HG03469 (cell line): Measurements from ENCODE around the gene GALP.
"Not testable (repeated sequence)": the region's sequence is repeated elsewhere in the genome, so short reads cannot be mapped to it uniquely, and the experiment has no call there.

Experiments used
- ATAC-seq: cut with Tn5 transposase; IDR thresholded peaks from one replicate; pipeline ENCODE4 v1.9.1; 2021; ENCODE audit warnings: mild to moderate bottlenecking, moderate library complexity, moderate number of reproducible peaks; ENCODE audit not compliant: unreplicated experiment

The GALP gene

GRCh38 chr19:56175861-56176307 is at the start of gene GALP:
Gene GALP, plus strand, starts transcription at chr19:56176008. Its CDS starts 1,101 bp downstream, at chr19:56177109.
- ATAC-seq = not testable (repeated sequence)

GRCh38 chr19:56126983-56127780 is 48.6 kb upstream of the GALP start:
- no peak for ATAC-seq

- ATAC-seq = no peak
Observed at GRCh38 chr19:56130006-56130405, 45.8 kb upstream of the GALP start.

- no peak for ATAC-seq
Observed at GRCh38 chr19:56131651-56132050, 44.2 kb upstream of the GALP start.

- no peak for ATAC-seq
Observed at GRCh38 chr19:56132316-56132822, 43.4 kb upstream of the GALP start.

GRCh38 chr19:56133858-56134653 is 41.8 kb upstream of the GALP start:
- no peak for ATAC-seq

GRCh38 chr19:56134654-56134921 is 41.2 kb upstream of the GALP start:
- ATAC-seq = no peak

GRCh38 chr19:56136362-56136761 is 39.4 kb upstream of the GALP start:
- no peak for ATAC-seq

- no peak for ATAC-seq
Observed at GRCh38 chr19:56137405-56137804, 38.4 kb upstream of the GALP start.

- no peak for ATAC-seq
Observed at GRCh38 chr19:56138069-56138468, 37.7 kb upstream of the GALP start.

- no peak for ATAC-seq
Observed at GRCh38 chr19:56139847-56140582, 35.8 kb upstream of the GALP start.

- ATAC-seq = peak; percentile 77
Observed at GRCh38 chr19:56140583-56141416, 35.0 kb upstream of the GALP start, which contains the start of gene ZNF444. Gene ZNF444, plus strand, starts transcription at chr19:56141287. Its CDS starts 5,625 bp downstream, at chr19:56146912.

- ATAC-seq = no peak
Observed at GRCh38 chr19:56141417-56141993, 34.3 kb upstream of the GALP start.

GRCh38 chr19:56142087-56142787 is 33.6 kb upstream of the GALP start:
- ATAC-seq = no peak

- ATAC-seq = no peak
Observed at GRCh38 chr19:56142897-56143434, 32.8 kb upstream of the GALP start.

GRCh38 chr19:56144376-56144775 is 31.4 kb upstream of the GALP start:
- ATAC-seq = no peak

GRCh38 chr19:56144831-56145230 is 31.0 kb upstream of the GALP start:
- no peak for ATAC-seq

GRCh38 chr19:56145698-56146097 is 30.1 kb upstream of the GALP start:
- no peak for ATAC-seq

- no peak for ATAC-seq
Observed at GRCh38 chr19:56146904-56147303, 28.9 kb upstream of the GALP start.
